ENCODE measurements around the gene CHST8. TPM values are rescaled to one million over a fixed set of nuclear protein-coding genes. Genes with fewer than 3 reads are reported as not detected.

The CHST8 gene
- total RNA-seq, 2 experiments from 2014 or later, result not detected

DNA sequence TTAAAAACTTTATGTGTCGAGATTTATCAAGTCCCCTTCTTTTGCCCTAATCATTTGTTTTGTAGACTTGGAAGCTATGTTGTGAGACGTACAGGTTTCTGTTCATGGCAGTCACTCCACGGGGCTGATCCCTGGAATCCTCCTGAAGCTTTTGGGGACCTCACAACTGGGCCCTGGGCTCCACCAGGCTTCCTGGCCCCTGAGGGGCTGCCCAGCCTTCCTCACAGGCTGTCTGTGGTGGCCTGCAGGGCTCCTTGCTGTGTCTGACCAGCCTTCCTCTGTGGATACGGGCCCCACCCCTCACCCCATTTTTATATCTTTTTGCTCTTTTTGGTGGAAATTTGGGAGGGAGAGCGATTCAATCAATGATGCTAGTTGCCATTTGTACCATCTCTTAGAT lies 38.1 kb downstream of the CHST8 start:
- ChIA-PET POLR2A (no interaction called here), CTCF (no interaction called here)
- no peak overlapping the region for H3K4me3 Mint-ChIP-seq
- no peak overlapping the region for H3K27ac Mint-ChIP-seq
- peak in 1 of 14 experiments; percentile 10 for DNase-seq
- Histone ChIP-seq H3K4me1 (ENCODE audit: insufficient read depth, low read length) (no peaks in the 10 kb centered on the region), H3K27me3 (ENCODE audit: control insufficient read depth in 1 of 2, insufficient read depth in 2 of 2, low read length in 2 of 2) (peaks cover 2 to 3% of the 10 kb centered on the region in 2 experiments), H3K4me3 (ENCODE audit: low read length) (no peak overlapping the region), H3K9me3 (ENCODE audit: control insufficient read depth in 1 of 2, insufficient read depth in 1 of 2, low read length in 2 of 2) (no peaks in the 10 kb centered on the region), H3K27ac (ENCODE audit: low read depth in 1 of 2, low read length in 2 of 2) (no peak overlapping the region), H3K36me3 (ENCODE audit: insufficient read depth, low read length) (no peaks in the 10 kb centered on the region)
- H3K36me3 Mint-ChIP-seq (ENCODE audit: low read depth), result no peaks in the 10 kb centered on the region
- TF ChIP-seq CTCF (IDR thresholded peaks at IDR 0.05), result no peak
- no peaks in the 10 kb centered on the region for H3K4me1 Mint-ChIP-seq (ENCODE audit: low read depth)
- ATAC-seq (ENCODE audit: poor library complexity), result no peak
- H3K27me3 Mint-ChIP-seq, result peaks cover 35% of the 10 kb centered on the region
- H3K9me3 Mint-ChIP-seq, result no peaks in the 10 kb centered on the region
- intact Hi-C loops (cut with DNase I, micrococcal nuclease), result no loop called here

DNA sequence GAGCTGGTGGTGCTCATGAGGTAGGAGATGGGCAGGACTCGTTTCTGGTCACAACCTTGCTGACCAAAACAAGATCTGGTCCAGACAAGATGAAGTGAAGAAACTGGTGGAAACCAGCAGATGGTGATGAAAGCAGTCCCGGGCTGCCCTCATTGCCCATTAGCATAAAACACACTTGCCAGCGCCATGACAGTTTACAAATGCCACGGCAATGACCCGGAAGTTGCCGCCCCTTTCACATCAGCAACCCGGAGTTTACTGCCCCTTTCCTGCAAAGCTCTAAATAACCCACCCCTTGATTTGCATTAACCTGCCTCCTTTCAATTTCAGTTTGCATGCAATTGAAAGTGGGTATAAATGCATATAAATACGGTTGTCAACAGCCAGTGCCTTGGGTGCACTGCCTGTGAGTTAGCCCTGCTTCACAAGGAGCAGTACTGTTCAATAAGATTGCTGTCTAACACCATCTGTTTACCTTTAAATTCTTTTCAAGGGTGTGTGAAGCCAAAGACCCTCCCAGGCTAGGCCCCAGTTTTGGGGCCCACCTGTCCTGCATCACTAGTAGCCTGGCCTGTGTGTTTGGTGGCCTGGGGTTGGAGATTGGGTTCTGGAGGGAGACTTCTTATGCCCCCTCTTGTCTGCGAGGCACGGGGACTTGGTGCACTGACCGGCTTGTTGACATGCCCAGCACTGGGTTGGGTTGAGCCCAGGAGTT lies 38.8 kb downstream of the CHST8 start:
- DNase-seq (peak in 1 of 14 experiments; percentile 16), ATAC-seq (ENCODE audit: poor library complexity) (no peak)
- H3K4me1 ChIP-seq (ENCODE audit: insufficient read depth, low read length), result no peaks in the 10 kb centered on the region
- H3K27me3 ChIP-seq (ENCODE audit: control insufficient read depth in 1 of 2, insufficient read depth in 2 of 2, low read length in 2 of 2), result peaks cover 0 to 3% of the 10 kb centered on the region in 2 experiments
- no peaks in the 10 kb centered on the region for H3K36me3 Mint-ChIP-seq (ENCODE audit: low read depth)
- H3K9me3 Mint-ChIP-seq, result no peaks in the 10 kb centered on the region
- TF ChIP-seq CTCF (IDR thresholded peaks at IDR 0.05), result no peak
- H3K27ac Mint-ChIP-seq, result no peak overlapping the region
- no peak overlapping the region for H3K27ac ChIP-seq (ENCODE audit: low read depth in 1 of 2, low read length in 2 of 2)
- H3K9me3 ChIP-seq (ENCODE audit: control insufficient read depth in 1 of 2, insufficient read depth in 1 of 2, low read length in 2 of 2), result no peaks in the 10 kb centered on the region
- CTCF ChIA-PET, result no interaction called here
- no peak overlapping the region for H3K4me3 Mint-ChIP-seq
- POLR2A ChIA-PET, result no interaction called here
- no peak overlapping the region for H3K4me3 ChIP-seq (ENCODE audit: low read length)
- no peaks in the 10 kb centered on the region for H3K36me3 ChIP-seq (ENCODE audit: insufficient read depth, low read length)
- no peaks in the 10 kb centered on the region for H3K4me1 Mint-ChIP-seq (ENCODE audit: low read depth)
- intact Hi-C loops (cut with DNase I, micrococcal nuclease), result no loop called here
- H3K27me3 Mint-ChIP-seq, result peaks cover 33% of the 10 kb centered on the region

- H3K36me3 Mint-ChIP-seq (ENCODE audit: low read depth), result no peaks in the 10 kb centered on the region
- H3K4me1 Mint-ChIP-seq (ENCODE audit: low read depth), result no peaks in the 10 kb centered on the region
- H3K27me3 Mint-ChIP-seq, result peaks cover 30% of the 10 kb centered on the region
- Histone ChIP-seq H3K27ac (ENCODE audit: low read depth in 1 of 2, low read length in 2 of 2) (no peak overlapping the region), H3K27me3 (ENCODE audit: control insufficient read depth in 1 of 2, insufficient read depth in 2 of 2, low read length in 2 of 2) (peaks cover 0 to 3% of the 10 kb centered on the region in 2 experiments), H3K9me3 (ENCODE audit: control insufficient read depth in 1 of 2, insufficient read depth in 1 of 2, low read length in 2 of 2) (no peaks in the 10 kb centered on the region), H3K36me3 (ENCODE audit: insufficient read depth, low read length) (no peaks in the 10 kb centered on the region), H3K4me3 (ENCODE audit: low read length) (no peak overlapping the region), H3K4me1 (ENCODE audit: insufficient read depth, low read length) (no peaks in the 10 kb centered on the region)
- no peak for ATAC-seq (ENCODE audit: poor library complexity)
- H3K4me3 Mint-ChIP-seq, result no peak overlapping the region
- CTCF ChIA-PET, result no interaction called here
- peak in 1 of 14 experiments; percentile 25 for DNase-seq
- no peaks in the 10 kb centered on the region for H3K9me3 Mint-ChIP-seq
- POLR2A ChIA-PET, result no interaction called here
- no peak for TF ChIP-seq CTCF (IDR thresholded peaks at IDR 0.05)
- intact Hi-C loops (cut with DNase I, micrococcal nuclease), result no loop called here
- H3K27ac Mint-ChIP-seq, result no peak overlapping the region
These were observed 39.6 kb downstream of the CHST8 start for GRCh38 chr19:33661336-33661735.

All from CD4-positive, alpha-beta T cell (primary cell).